GM21717 (cell line): Measurements from ENCODE around the gene SENP6.
"Not testable (repeated sequence)": the region's sequence is repeated elsewhere in the genome, so short reads cannot be mapped to it uniquely, and the experiment has no call there.

ENCODE experiments used
- ATAC-seq: cut with Tn5 transposase; IDR thresholded peaks from one replicate; pipeline ENCODE4 v1.9.1; 2021; ENCODE audit warnings: mild to moderate bottlenecking, moderate library complexity; ENCODE audit not compliant: unreplicated experiment

SENP6 gene

GRCh38 chr6:75605635-75606034 lies 4.0 kb downstream of the SENP6 start:
- ATAC-seq, result no peak

GRCh38 chr6:75608304-75608703 lies 6.6 kb downstream of the SENP6 start:
- ATAC-seq, result no peak

DNA sequence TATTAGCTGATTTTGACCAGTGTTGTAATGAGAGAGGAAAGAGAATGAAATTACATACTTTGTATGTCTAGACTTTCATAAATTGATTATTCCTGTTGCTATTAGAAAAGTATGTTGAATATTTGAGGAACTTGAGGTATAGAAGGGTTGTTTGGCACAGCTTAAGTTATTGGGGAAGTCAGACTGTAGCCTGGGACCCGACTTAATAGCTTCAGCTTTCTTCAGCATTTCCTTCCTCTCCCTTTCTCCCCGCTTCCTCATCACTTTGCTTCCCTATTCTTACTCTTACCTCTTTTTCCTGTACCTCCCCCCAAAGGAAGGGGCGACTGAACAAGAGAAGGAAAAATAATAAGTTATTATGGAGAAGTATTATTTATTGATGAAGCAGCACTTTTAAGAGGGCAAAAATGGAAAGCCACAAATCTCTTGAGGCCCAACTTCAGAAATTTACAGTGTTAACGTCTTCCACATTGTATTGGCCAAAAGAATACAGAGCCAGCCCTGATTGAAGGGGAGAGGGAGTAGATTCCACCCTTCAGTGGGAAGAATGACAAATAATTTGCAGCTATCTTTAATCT lies 7.4 kb downstream of the SENP6 start:
- ATAC-seq, result no peak

DNA sequence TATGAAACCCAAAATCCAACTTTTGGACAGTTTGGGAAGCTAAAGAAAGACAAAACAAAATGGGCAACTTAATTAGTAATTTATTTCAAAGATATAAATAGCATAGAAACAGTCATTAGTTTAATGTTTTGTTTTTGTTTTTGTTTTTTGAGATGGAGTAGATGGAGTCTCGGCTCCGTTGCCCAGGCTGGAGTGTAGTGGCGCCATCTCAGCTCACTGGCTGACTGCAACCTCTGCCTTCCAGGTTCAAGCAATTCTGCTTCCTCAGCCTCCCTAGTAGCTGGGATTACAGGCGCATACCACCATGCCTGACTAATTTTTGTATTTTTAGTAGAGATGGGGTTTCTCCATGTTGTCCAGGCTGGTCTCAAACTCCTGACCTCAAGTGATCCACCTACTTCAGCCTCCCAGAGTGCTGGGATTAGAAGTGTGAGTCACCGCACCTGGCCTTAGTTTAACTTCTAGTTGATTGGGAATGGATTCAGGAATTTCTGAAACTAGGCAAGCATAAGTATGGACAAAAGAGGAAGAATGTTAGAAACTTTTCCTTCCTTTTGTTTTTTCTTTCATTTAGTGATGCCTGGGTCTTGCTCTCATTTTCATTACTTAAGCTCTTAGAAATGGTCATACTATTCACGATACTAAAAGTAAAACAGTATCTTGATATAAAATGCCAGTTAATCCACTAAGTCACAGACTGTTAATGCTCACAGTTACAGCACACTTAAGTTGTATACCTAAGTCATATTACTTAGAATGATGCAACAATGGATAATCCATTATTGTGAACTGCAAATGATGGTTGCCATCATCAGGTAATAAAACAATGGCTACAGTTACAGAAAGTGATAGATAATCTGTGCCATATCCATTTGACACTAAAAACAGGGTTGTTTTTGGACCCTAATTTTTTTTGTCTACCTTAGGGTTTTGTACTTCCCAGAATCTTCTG lies 8.2 kb downstream of the SENP6 start:
- ATAC-seq, result no peak

DNA sequence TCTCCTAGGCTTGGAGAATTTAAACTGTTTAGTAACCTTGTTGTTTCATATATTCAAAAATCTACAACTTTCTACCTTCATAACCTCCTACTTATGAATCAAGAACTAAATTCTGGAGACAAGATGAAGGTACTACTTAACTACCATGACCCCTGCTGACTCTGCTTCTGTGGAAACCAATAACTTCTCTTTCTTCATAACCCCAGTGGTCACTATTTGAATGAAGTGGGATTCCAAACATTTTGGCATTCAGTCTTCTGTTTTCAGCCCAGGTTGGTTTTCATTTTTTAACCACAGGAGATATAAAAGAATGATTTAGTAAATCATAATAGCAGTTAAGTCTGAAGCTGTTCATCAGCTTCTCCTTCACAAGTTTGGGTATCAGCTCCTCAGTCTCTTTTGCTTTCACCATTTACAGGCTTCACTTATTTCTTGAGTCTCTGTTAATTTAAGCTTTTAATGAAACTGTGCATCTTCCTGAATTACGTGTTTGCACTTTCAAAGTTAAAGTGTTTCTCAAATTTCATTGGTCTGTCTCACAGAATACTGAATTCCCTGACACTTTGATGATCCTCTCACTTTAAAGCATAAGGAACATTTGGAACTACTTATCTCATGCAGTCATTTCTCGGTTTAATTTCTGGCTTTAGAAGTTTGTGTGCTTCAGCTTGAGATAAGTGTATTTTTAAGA lies 9.5 kb downstream of the SENP6 start:
- ATAC-seq, result no peak

DNA sequence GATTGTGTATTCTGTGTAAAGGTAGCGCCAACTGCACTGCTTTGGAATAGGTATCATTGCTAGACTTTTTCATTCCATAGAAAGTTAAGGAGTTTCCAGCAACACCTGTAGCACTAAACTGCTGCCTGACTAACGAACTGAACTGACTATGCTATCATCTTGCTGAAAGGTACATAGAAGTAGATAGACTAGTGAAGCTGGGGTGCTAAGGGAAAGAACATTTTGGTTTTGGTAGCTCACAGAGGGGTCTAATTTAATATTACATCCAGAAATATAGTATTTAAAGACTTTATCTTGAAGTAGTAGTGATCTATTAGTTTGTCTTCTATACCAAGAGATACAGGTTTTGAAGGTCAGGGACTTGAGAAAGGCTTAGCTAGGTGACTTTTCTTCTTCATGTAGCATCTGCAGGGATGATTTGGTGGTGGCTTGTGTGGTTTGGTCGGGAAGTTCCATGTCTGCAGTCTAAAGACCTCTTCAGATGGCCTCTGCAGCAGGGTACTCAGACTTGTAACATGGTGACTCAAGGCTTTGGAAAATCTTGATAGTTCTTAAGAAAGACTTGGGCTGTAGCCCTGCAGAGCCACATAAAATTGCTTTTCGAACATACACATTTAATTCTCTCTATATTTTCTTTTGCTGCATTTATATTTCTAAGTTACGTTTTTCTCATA lies 10.2 kb downstream of the SENP6 start:
- peak; percentile 52 for ATAC-seq

- ATAC-seq, result no peak
Observed at GRCh38 chr6:75612434-75612833, 10.8 kb downstream of the SENP6 start.

GRCh38 chr6:75613056-75613501 lies 11.4 kb downstream of the SENP6 start:
- ATAC-seq, result no peak

DNA sequence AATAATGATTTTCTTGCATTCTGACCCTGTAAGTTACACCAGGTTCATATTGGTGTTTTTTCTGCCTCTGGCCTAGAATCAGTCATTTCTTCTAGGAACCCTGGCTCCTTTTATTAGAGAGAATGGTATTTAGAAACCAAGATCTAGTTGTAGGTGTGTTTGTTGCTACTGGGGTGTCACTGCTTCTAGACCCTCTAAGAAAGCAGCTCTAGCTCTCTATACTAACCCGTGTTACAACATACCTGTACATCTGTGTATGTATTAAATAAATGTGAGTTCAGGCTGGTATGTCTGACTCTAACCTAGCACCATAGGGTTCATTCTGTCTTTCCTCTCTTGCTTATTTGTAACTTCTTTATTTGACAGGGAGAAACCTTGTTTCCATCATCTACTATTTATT lies 16.8 kb downstream of the SENP6 start:
- ATAC-seq, result no peak

GRCh38 chr6:75619230-75619899 lies 17.7 kb downstream of the SENP6 start:
- no peak for ATAC-seq

DNA sequence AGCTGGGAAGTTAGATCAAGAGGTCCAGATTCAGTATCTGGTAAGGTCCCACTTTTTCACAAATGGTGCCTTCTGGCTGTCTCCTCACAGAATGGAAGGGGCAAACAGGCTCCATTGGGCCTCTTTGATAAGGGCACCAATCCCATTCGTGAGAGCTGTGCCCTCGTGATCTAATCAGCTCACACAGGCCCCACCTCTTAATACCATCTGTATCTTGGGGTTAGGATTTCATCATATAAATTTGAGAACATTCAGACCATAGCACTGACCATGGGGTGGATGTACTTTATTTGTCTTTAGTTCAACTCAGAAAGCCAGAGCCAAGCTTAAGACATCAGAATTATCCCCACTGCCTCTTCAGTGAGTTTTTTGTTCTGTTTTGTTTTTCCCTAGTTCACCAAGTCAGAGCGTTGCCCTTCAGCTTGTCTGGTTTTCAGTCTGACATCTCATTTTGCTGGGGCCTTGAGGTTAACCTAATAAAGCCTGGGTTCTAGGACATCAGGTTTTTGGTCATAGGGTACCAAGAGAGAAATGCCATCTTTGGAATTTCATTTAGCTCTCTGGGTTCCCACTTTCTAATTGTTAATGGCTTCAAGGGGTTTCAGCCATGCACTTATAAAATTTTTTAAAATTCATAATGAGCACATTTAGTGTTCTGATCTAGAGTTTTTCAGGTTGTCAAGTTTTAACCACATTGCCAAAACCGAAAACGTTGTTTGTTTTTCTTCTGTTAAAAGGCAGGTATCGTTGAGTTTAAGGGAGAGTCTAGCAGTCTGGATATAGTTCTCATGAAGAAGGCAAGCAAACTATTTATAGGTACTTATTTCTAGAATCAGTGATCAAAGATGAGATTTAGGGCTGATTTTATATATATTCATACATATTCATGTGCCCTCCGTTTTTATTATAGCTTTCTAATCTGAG lies 19.0 kb downstream of the SENP6 start:
- no peak for ATAC-seq

GRCh38 chr6:75621846-75622245 lies 20.2 kb downstream of the SENP6 start:
- no peak for ATAC-seq

GRCh38 chr6:75623491-75623890 lies 21.8 kb downstream of the SENP6 start:
- no peak for ATAC-seq

DNA sequence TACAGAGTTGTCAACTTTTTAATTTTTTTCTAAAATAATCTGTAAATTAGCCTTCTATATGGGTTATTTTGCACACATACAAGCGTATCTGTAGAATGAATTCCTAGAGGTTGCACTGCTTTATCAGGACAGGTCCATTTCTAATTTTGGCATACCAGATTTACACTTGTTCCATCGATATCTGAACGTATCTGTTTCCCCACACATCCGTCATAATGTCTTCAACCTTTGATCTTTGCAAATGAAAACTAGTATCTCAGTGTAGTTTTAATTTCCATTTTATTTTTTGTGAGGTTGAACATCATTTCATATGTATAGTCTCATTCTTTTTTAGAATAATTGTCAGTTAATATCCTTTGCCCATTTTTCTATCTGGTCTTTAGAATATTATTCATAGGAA lies 22.7 kb downstream of the SENP6 start:
- no peak for ATAC-seq

DNA sequence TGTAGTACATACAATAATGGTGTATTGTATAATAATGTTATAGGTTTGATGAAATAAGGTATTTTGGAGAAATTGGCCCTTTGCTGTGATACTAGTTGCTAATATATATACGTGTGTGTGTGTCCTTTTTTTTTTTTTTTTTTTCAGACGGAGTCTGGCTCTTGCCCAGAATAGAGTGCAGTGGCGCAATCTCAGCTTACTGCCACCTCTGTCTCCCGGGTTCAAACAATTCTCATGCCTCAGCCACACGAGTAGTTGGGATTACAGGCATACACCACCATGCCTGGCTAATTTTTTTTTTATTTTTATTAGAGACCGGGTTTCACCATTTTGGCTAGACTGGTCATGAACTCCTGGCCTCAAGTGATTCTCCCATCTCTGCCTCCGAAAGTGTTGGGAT lies 23.3 kb downstream of the SENP6 start:
- ATAC-seq, result no peak

DNA sequence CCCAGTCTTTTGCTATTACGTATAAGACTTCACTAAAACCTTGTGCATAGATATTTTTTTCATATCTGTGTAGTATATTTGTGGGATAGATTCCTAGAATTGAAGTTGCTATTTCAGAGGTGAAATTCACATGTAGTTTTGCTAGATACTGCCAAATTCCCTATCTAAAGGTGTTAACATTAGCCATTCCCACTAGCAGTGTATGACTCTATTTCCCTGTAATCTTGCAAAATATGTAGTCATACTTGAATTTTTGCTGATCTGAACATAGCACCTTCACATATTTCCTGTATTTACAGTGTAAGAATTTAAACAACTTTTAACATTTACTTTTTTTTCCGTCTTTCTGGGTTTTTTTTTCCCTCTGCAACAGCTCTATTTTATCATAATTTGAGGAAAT lies 24.9 kb downstream of the SENP6 start:
- no peak for ATAC-seq

- ATAC-seq, result not testable (repeated sequence)
Observed at GRCh38 chr6:75627708-75628107, 26.0 kb downstream of the SENP6 start.

- ATAC-seq, result no peak
Observed at GRCh38 chr6:75631859-75632635, 30.4 kb downstream of the SENP6 start.

GRCh38 chr6:75633045-75633444 lies 31.4 kb downstream of the SENP6 start:
- no peak for ATAC-seq
